Neural progenitor cell (in vitro differentiated cells): Measurements from ENCODE around the gene LKAAEAR1. TPM values are rescaled to one million over a fixed set of nuclear protein-coding genes. Genes with fewer than 3 reads are reported as not detected.

Experiments
- DNase-seq: peaks from one replicate; pipeline ENCODE4 v3.0.0-alpha.2; 2016; ENCODE audit warnings: low spot score
- H2AFZ ChIP-seq: fragments of 200-600 bp; sonication (generic); replicated peaks from 2 replicates; pipeline ENCODE4 v1.6.1; 2016; ENCODE audit warnings: antibody characterized with exemption
- H3F3A ChIP-seq: fragments of 200-600 bp; sonication (generic); 2 replicates; pipeline ENCODE4 v1.6.1; 2016; ENCODE audit warnings: antibody characterized with exemption, low read depth
- H3K27ac ChIP-seq: fragments of 200-600 bp; sonication (generic); 2 replicates; pipeline ENCODE4 v1.5.1; 2016; ENCODE audit warnings: mild to moderate bottlenecking
- H3K27me3 ChIP-seq: fragments of 200-600 bp; sonication (generic); 2 replicates; pipeline ENCODE4 v1.6.1; 2016; ENCODE audit warnings: mild to moderate bottlenecking, moderate library complexity
- H3K36me3 ChIP-seq: fragments of 200-600 bp; sonication (generic); 2 replicates; pipeline ENCODE4 v1.5.1; 2016
- H3K4me1 ChIP-seq: fragments of 200-600 bp; sonication (generic); 2 replicates; pipeline ENCODE4 v1.6.1; 2016; ENCODE audit warnings: mixed run types
- H3K4me2 ChIP-seq: fragments of 200-600 bp; sonication (generic); 2 replicates; pipeline ENCODE4 v1.6.1; 2016
- H3K4me3 ChIP-seq: fragments of 200-600 bp; sonication (generic); 2 replicates; pipeline ENCODE4 v1.5.1; 2016
- H3K79me2 ChIP-seq: fragments of 200-600 bp; sonication (generic); 2 replicates; pipeline ENCODE4 v1.6.1; 2016; ENCODE audit warnings: low read depth
- H3K9ac ChIP-seq: fragments of 200-600 bp; sonication (generic); 2 replicates; pipeline ENCODE4 v1.6.1; 2016
- H3K9me3 ChIP-seq: fragments of 200-600 bp; sonication (generic); 2 replicates; pipeline ENCODE4 v1.5.1; 2016; ENCODE audit warnings: low read depth
- H4K20me1 ChIP-seq: fragments of 200-600 bp; sonication (generic); 2 replicates; pipeline ENCODE4 v1.6.1; 2016; ENCODE audit warnings: low read depth
- H3K27ac Mint-ChIP-seq: 3 replicates; pipeline ENCODE4 v1.8.0; 2021; ENCODE audit warnings: mixed read lengths
- H3K27me3 Mint-ChIP-seq: 2 replicates; pipeline ENCODE4 v1.8.0; 2022; ENCODE audit warnings: low read depth, mild to moderate bottlenecking, inconsistent platforms, moderate library complexity, mixed read lengths; ENCODE audit not compliant: insufficient read depth
- H3K36me3 Mint-ChIP-seq: 3 replicates; pipeline ENCODE4 v1.8.0; 2021; ENCODE audit warnings: mixed read lengths
- H3K4me1 Mint-ChIP-seq: 3 replicates; pipeline ENCODE4 v1.8.0; 2021; ENCODE audit warnings: mixed read lengths
- H3K4me3 Mint-ChIP-seq: 3 replicates; pipeline ENCODE4 v1.8.0; 2021; ENCODE audit warnings: mild to moderate bottlenecking, moderate library complexity, mixed read lengths
- H3K9me3 Mint-ChIP-seq: 3 replicates; pipeline ENCODE4 v1.8.0; 2020; ENCODE audit warnings: mixed read lengths
- CTCF ChIP-seq: fragments of 200-600 bp; sonication (generic); IDR thresholded peaks from 2 replicates; pipeline ENCODE4 v1.5.1; 2017; ENCODE audit warnings: antibody characterized with exemption, mild to moderate bottlenecking
- EZH2 ChIP-seq: fragments of 200-600 bp; sonication (generic); IDR thresholded peaks from 2 replicates; pipeline ENCODE4 v1.6.1; 2017; ENCODE audit warnings: antibody characterized with exemption, mild to moderate bottlenecking, moderate library complexity
- EZH2phosphoT487 ChIP-seq: fragments of 200-600 bp; sonication (generic); IDR thresholded peaks from 2 replicates; pipeline ENCODE4 v1.6.1; 2017; ENCODE audit warnings: antibody characterized with exemption
- total RNA-seq: library from RNA; depleted of rRNA; stranded (reverse); fragments of >200 nt; gene quantifications from 2 replicates; pipeline ENCODE4 v1.2.3, GENCODE V29; 2015; ENCODE audit warnings: low replicate concordance

LKAAEAR1 gene
- total RNA-seq, 1 donor from 2014 or later, result not detected

GRCh38 chr20:64077094-64077493 lies 7.1 kb downstream of the LKAAEAR1 start:
- no peak for TF ChIP-seq CTCF
- no peak for TF ChIP-seq EZH2phosphoT487
- no peak for TF ChIP-seq EZH2
- no peak overlapping the region for H3K27ac Mint-ChIP-seq
- peaks cover 30% of the 10 kb centered on the region for H3K27me3 ChIP-seq

GRCh38 chr20:64076061-64076997 lies 7.9 kb downstream of the LKAAEAR1 start:
- Histone ChIP-seq H3K36me3 (no peaks in the 10 kb centered on the region), H3K27me3 (peaks cover 22% of the 10 kb centered on the region), H3K27ac (no peak overlapping the region), H2AFZ (no peak overlapping the region), H3K4me1 (peaks cover 10% of the 10 kb centered on the region), H3K79me2 (no peaks in the 10 kb centered on the region), H3F3A (peaks cover 26% of the 10 kb centered on the region), H4K20me1 (peaks cover 1% of the 10 kb centered on the region), H3K9ac (no peak overlapping the region), H3K4me2 (no peak overlapping the region), H3K9me3 (no peaks in the 10 kb centered on the region), H3K4me3 (no peak overlapping the region)
- DNase-seq, result no peak
- Mint-ChIP-seq H3K4me1 (peaks cover 13% of the 10 kb centered on the region), H3K27ac (no peak overlapping the region), H3K27me3 (no peaks in the 10 kb centered on the region), H3K4me3 (no peak overlapping the region), H3K36me3 (no peaks in the 10 kb centered on the region), H3K9me3 (no peaks in the 10 kb centered on the region)
- TF ChIP-seq EZH2phosphoT487, result no peak

More at GRCh38 chr20:64077094-64077493, 7.1 kb downstream of the LKAAEAR1 start:
- H3K79me2 ChIP-seq, result no peaks in the 10 kb centered on the region
- H3K36me3 ChIP-seq, result no peaks in the 10 kb centered on the region
- Mint-ChIP-seq H3K4me3 (no peak overlapping the region), H3K27me3 (peaks cover 2% of the 10 kb centered on the region), H3K9me3 (no peaks in the 10 kb centered on the region), H3K36me3 (no peaks in the 10 kb centered on the region), H3K4me1 (peaks cover 20% of the 10 kb centered on the region)
- peaks cover 10% of the 10 kb centered on the region for H3K4me1 ChIP-seq
- peaks cover 9% of the 10 kb centered on the region for H4K20me1 ChIP-seq
- H3F3A ChIP-seq, result peaks cover 33% of the 10 kb centered on the region
- DNase-seq, result no peak
- H3K4me2 ChIP-seq, result no peak overlapping the region
- no peak overlapping the region for H3K9ac ChIP-seq
- no peak overlapping the region for H2AFZ ChIP-seq
- no peak overlapping the region for H3K27ac ChIP-seq
- H3K4me3 ChIP-seq, result no peak overlapping the region
- no peaks in the 10 kb centered on the region for H3K9me3 ChIP-seq

GRCh38 chr20:64075556-64075955 lies 8.6 kb downstream of the LKAAEAR1 start:
- no peak overlapping the region for H3K4me3 Mint-ChIP-seq
- H3K9me3 ChIP-seq, result no peaks in the 10 kb centered on the region
- no peak overlapping the region for H3K4me2 ChIP-seq
- H3K27ac Mint-ChIP-seq, result no peak overlapping the region
- peaks cover 14% of the 10 kb centered on the region for H3K27me3 ChIP-seq
- no peaks in the 10 kb centered on the region for H3K79me2 ChIP-seq
- peaks cover 10% of the 10 kb centered on the region for H3K4me1 Mint-ChIP-seq
- H3K4me1 ChIP-seq, result peaks cover 10% of the 10 kb centered on the region
- H3K36me3 ChIP-seq, result no peaks in the 10 kb centered on the region
- H3F3A ChIP-seq, result peaks cover 19% of the 10 kb centered on the region
- no peak overlapping the region for H2AFZ ChIP-seq
- no peak overlapping the region for H3K9ac ChIP-seq
- no peaks in the 10 kb centered on the region for H3K9me3 Mint-ChIP-seq
- no peak for DNase-seq
- no peak overlapping the region for H3K27ac ChIP-seq
- H3K36me3 Mint-ChIP-seq, result no peaks in the 10 kb centered on the region
- peaks cover under 1% of the 10 kb centered on the region for H4K20me1 ChIP-seq
- H3K4me3 ChIP-seq, result no peak overlapping the region
- no peak for TF ChIP-seq EZH2phosphoT487
- no peak for TF ChIP-seq CTCF
- no peak for TF ChIP-seq EZH2
- H3K27me3 Mint-ChIP-seq, result no peaks in the 10 kb centered on the region

GRCh38 chr20:64074963-64075362 lies 9.2 kb downstream of the LKAAEAR1 start:
- H3K9me3 Mint-ChIP-seq, result no peaks in the 10 kb centered on the region
- peaks cover 5% of the 10 kb centered on the region for H3K4me1 Mint-ChIP-seq
- no peak for DNase-seq

More at GRCh38 chr20:64074963-64075362, 9.2 kb downstream of the LKAAEAR1 start:
- Histone ChIP-seq H3K4me3 (no peak overlapping the region), H3K79me2 (no peaks in the 10 kb centered on the region), H4K20me1 (peaks cover 6% of the 10 kb centered on the region), H3K9ac (no peak overlapping the region), H3K4me2 (no peak overlapping the region), H3K9me3 (no peaks in the 10 kb centered on the region), H2AFZ (no peak overlapping the region), H3K4me1 (peaks cover 7% of the 10 kb centered on the region), H3K27ac (no peak overlapping the region), H3K36me3 (no peaks in the 10 kb centered on the region), H3F3A (peaks cover 13% of the 10 kb centered on the region), H3K27me3 (peaks cover 8% of the 10 kb centered on the region)
- Mint-ChIP-seq H3K36me3 (no peaks in the 10 kb centered on the region), H3K27me3 (no peaks in the 10 kb centered on the region), H3K27ac (no peak overlapping the region), H3K4me3 (no peak overlapping the region)
- TF ChIP-seq EZH2phosphoT487 (no peak), CTCF (no peak), EZH2 (no peak)
